PC-9 (cell line): ENCODE measurements around the gene EFCAB11. TPM values are rescaled to one million over a fixed set of nuclear protein-coding genes. Genes with fewer than 3 reads are reported as not detected.

Experiments
- BruUV-seq: library from RNA; stranded (reverse); fragments of 400-500 nt; replicated peaks from 2 replicates; lab custom pipeline; 2021; lab: Mats Ljungman, UMichigan
- CTCF ChIA-PET: fragments of 300-600 bp; sonication (Branson Sonifier 250); formaldehyde crosslinking; loops from one replicate; lab custom pipeline; 2022; ENCODE audit warnings: antibody characterized with exemption; lab: Charles Lee
- POLR2A ChIA-PET: fragments of 300-600 bp; sonication (Branson Sonifier 250); formaldehyde crosslinking; loops from one replicate; lab custom pipeline; 2022; ENCODE audit warnings: antibody characterized with exemption; ENCODE audit not compliant: unreplicated experiment; lab: Charles Lee
- DNase-seq, 2 experiments: peaks; one replicate each; pipeline versions ENCODE4 v3.0.0 to v3.0.0-alpha.2; 2015 to 2022; ENCODE audit warnings: mixed read lengths in 1 of 2
- H2AFZ ChIP-seq: fragments of 200-600 bp; sonication (generic); 2 replicates; pipeline ENCODE4 v1.8.1; 2017; ENCODE audit warnings: antibody characterized with exemption
- H3F3A ChIP-seq: fragments of 200-600 bp; sonication (generic); 2 replicates; pipeline ENCODE4 v1.8.1; 2017; ENCODE audit warnings: antibody characterized with exemption, mild to moderate bottlenecking, low read depth; ENCODE audit not compliant: insufficient read depth
- H3K27ac ChIP-seq: fragments of 200-600 bp; sonication (generic); 2 replicates; pipeline ENCODE4 v1.6.1; 2016; ENCODE audit warnings: mixed run types
- H3K27me3 ChIP-seq: fragments of 200-600 bp; sonication (generic); 2 replicates; pipeline ENCODE4 v1.6.1; 2016; ENCODE audit warnings: low read depth, mixed run types; ENCODE audit not compliant: insufficient read depth
- H3K36me3 ChIP-seq: fragments of 200-600 bp; sonication (generic); 2 replicates; pipeline ENCODE4 v1.6.1; 2016; ENCODE audit warnings: low read depth, mixed run types
- H3K4me1 ChIP-seq: fragments of 200-600 bp; sonication (generic); replicated peaks from 2 replicates; pipeline ENCODE4 v1.6.1; 2016; ENCODE audit warnings: mixed run types; ENCODE audit not compliant: insufficient read depth
- H3K4me2 ChIP-seq: fragments of 200-600 bp; sonication (generic); 2 replicates; pipeline ENCODE4 v1.6.1; 2017; ENCODE audit warnings: mixed run types
- H3K4me3 ChIP-seq: fragments of 200-600 bp; sonication (generic); 2 replicates; pipeline ENCODE4 v1.6.1; 2016; ENCODE audit warnings: mixed run types
- H3K79me2 ChIP-seq: fragments of 200-600 bp; sonication (generic); 2 replicates; pipeline ENCODE4 v1.6.1; 2017; ENCODE audit warnings: low read depth, mixed run types
- H3K9me2 ChIP-seq: fragments of 200-600 bp; sonication (generic); 2 replicates; pipeline ENCODE4 v1.8.1; 2017; ENCODE audit warnings: mild to moderate bottlenecking; ENCODE audit not compliant: insufficient read depth
- H3K9me3 ChIP-seq: fragments of 200-600 bp; sonication (generic); 2 replicates; pipeline ENCODE4 v1.8.1; 2016; ENCODE audit warnings: low read depth; ENCODE audit not compliant: insufficient read depth
- H4K20me1 ChIP-seq: fragments of 200-600 bp; sonication (generic); 2 replicates; pipeline ENCODE4 v1.8.1; 2017; ENCODE audit not compliant: insufficient read depth
- CTCF ChIP-seq: fragments of 200-600 bp; sonication (generic); conservative IDR thresholded peaks from 2 replicates; pipeline ENCODE4 v1.6.1; 2017; ENCODE audit warnings: mixed run types, antibody characterized with exemption, mild to moderate bottlenecking, moderate library complexity
- EZH2 ChIP-seq: fragments of 200-600 bp; sonication (generic); IDR thresholded peaks from 2 replicates; pipeline ENCODE4 v1.8.0; 2017; ENCODE audit warnings: antibody characterized with exemption, low read depth
- intact Hi-C: fragments of 100-400 bp; cut with micrococcal nuclease; formaldehyde crosslinking; loops from one replicate; pipeline ENCODE4 v1.10.0; 2022; ENCODE audit not compliant: unreplicated experiment
- total RNA-seq: library from RNA; stranded (reverse); gene quantifications from 2 replicates; pipeline ENCODE4 v1.2.3, GENCODE V29; 2021

Gene EFCAB11
- total RNA-seq, 1 experiment from 2014 or later: 8.4 TPM

- TF ChIP-seq CTCF: no peak
- no peak for TF ChIP-seq EZH2
- BruUV-seq: no TSS peak
- no peaks in the 10 kb centered on the region for H3F3A ChIP-seq
- DNase-seq: no peak
- no peaks in the 10 kb centered on the region for H3K9me3 ChIP-seq
- H3K36me3 ChIP-seq: no peaks in the 10 kb centered on the region; the same call in 1 of the 2 replicates
- ChIA-PET CTCF (interaction anchor here (0.8 kb wide), 1 partner anchor 317 kb away, joined by 3 read pairs; no protein-coding TSS in a partner anchor), POLR2A (interaction anchor here (0.7 kb wide), 1 partner anchor 9 kb away, joined by 4 read pairs; no protein-coding TSS in a partner anchor)
- no peaks in the 10 kb centered on the region for H4K20me1 ChIP-seq
- H2AFZ ChIP-seq: no peak overlapping the region
- H3K79me2 ChIP-seq: no peaks in the 10 kb centered on the region
- H3K27me3 ChIP-seq: no peaks in the 10 kb centered on the region
- H3K4me1 ChIP-seq: no peaks in the 10 kb centered on the region
- H3K4me2 ChIP-seq: no peak overlapping the region
- no peaks in the 10 kb centered on the region for H3K9me2 ChIP-seq
- intact Hi-C loops: no loop called here
- no peak overlapping the region for H3K4me3 ChIP-seq
- H3K27ac ChIP-seq: no peak overlapping the region
These were observed 23.1 kb upstream of the EFCAB11 start for GRCh38 chr14:89977668-89978067.

GRCh38 chr14:89973234-89973823 lies 18.8 kb upstream of the EFCAB11 start:
- Histone ChIP-seq H3K4me3 (no peak overlapping the region), H3K9me2 (no peaks in the 10 kb centered on the region), H3K27ac (no peak overlapping the region), H4K20me1 (no peaks in the 10 kb centered on the region), H3K36me3 (no peaks in the 10 kb centered on the region; the same call in 1 of the 2 replicates), H3K79me2 (no peaks in the 10 kb centered on the region), H3K27me3 (no peaks in the 10 kb centered on the region), H3F3A (no peaks in the 10 kb centered on the region), H2AFZ (no peak overlapping the region), H3K4me1 (no peaks in the 10 kb centered on the region), H3K4me2 (no peak overlapping the region), H3K9me3 (no peaks in the 10 kb centered on the region)
- intact Hi-C loops: loop anchor here (1.0 kb wide), 2 partner anchors 262 to 785 kb away; no protein-coding TSS in a partner anchor
- POLR2A ChIA-PET: no interaction called here
- BruUV-seq: no TSS peak
- peak; percentile 79 for TF ChIP-seq CTCF
- no peak for TF ChIP-seq EZH2
- CTCF ChIA-PET: interaction anchor here (1.0 kb wide), 1 partner anchor 262 kb away, joined by 3 read pairs; no protein-coding TSS in a partner anchor
- peak; percentile 14 to 40 for DNase-seq

GRCh38 chr14:89965839-89966238 lies 11.3 kb upstream of the EFCAB11 start:
- POLR2A ChIA-PET: interaction anchor here (0.7 kb wide), 1 partner anchor 8 kb away, joined by 3 read pairs; no protein-coding TSS in a partner anchor
- TF ChIP-seq CTCF (no peak), EZH2 (no peak)
- no peaks in the 10 kb centered on the region for H3K9me2 ChIP-seq
- CTCF ChIA-PET: no interaction called here
- no TSS peak for BruUV-seq
- H3K27me3 ChIP-seq: no peaks in the 10 kb centered on the region
- H3K79me2 ChIP-seq: no peaks in the 10 kb centered on the region
- no peaks in the 10 kb centered on the region for H3K9me3 ChIP-seq
- H3K4me2 ChIP-seq: no peak overlapping the region
- intact Hi-C loops: no loop called here
- no peaks in the 10 kb centered on the region for H3K36me3 ChIP-seq
- no peak for DNase-seq
- H3F3A ChIP-seq: no peaks in the 10 kb centered on the region
- no peak overlapping the region for H2AFZ ChIP-seq
- H3K4me1 ChIP-seq: no peaks in the 10 kb centered on the region
- H3K27ac ChIP-seq: no peak overlapping the region
- H3K4me3 ChIP-seq: no peak overlapping the region
- H4K20me1 ChIP-seq: no peaks in the 10 kb centered on the region
